Stomach (tissue), 4 donors: Measurements from ENCODE around the gene ATP23.

Experiments
- CTCF ChIP-seq, 7 experiments: fragments of 450-650 bp in 4 of 7; fragments of 200-600 bp in 3 of 7; sonication (generic) in 3 of 7; IDR thresholded peaks; one replicate each; pipeline ENCODE4 v1.5.1; 2016 to 2019; ENCODE audit warnings: antibody characterized with exemption in 7 of 7, control low read depth in 2 of 7, mild to moderate bottlenecking in 1 of 7
- EP300 ChIP-seq: sonication (generic); formaldehyde crosslinking; IDR thresholded peaks from one replicate; pipeline ENCODE4 v1.6.1; 2017; ENCODE audit warnings: antibody characterized with exemption
- POLR2A ChIP-seq, 4 donors: fragments of 450-650 bp; IDR thresholded peaks; one replicate each; pipeline ENCODE4 v1.6.1; 2016; ENCODE audit warnings: antibody characterized with exemption in 4 of 4, control low read depth in 2 of 4, mild to moderate bottlenecking in 1 of 4, moderate library complexity in 1 of 4
- POLR2AphosphoS5 ChIP-seq, 3 donors: sonication (generic); formaldehyde crosslinking; IDR thresholded peaks; one replicate each; pipeline ENCODE4 v1.6.1; 2016; ENCODE audit warnings: antibody characterized with exemption in 3 of 3

GRCh38 chr12:57985685-57986084 lies 44.3 kb downstream of the ATP23 start:
- TF ChIP-seq CTCF (IDR thresholded peaks at IDR 0.05) (no peak), POLR2AphosphoS5 (IDR thresholded peaks at IDR 0.05) (no peak), POLR2A (IDR thresholded peaks at IDR 0.05) (no peak), EP300 (no peak)
